GM10266 (cell line): Measurements from ENCODE around the gene ITM2C.
A peak's percentile ranks its signal among the peaks of the same experiment; 100 is the strongest.

Source experiments
- DNase-seq: peaks from one replicate; pipeline ENCODE4 v3.0.0; 2012; ENCODE audit errors: extremely low spot score
- CTCF ChIP-seq: IDR thresholded peaks from 2 replicates; pipeline ENCODE4 v1.5.1; 2012; ENCODE audit warnings: mild to moderate bottlenecking, low read depth; ENCODE audit not compliant: control insufficient read depth, insufficient read depth; ENCODE audit errors: missing control alignments

Gene ITM2C

GRCh38 chr2:230879271-230879882 is 14.6 kb downstream of the ITM2C start:
- no peak for TF ChIP-seq CTCF
- DNase-seq = no peak

- no peak for TF ChIP-seq CTCF
- no peak for DNase-seq
These were observed 15.1 kb downstream of the ITM2C start for GRCh38 chr2:230879891-230880290.

- no peak for TF ChIP-seq CTCF
- no peak for DNase-seq
These were observed 17.1 kb downstream of the ITM2C start for GRCh38 chr2:230881840-230882239.

- peak; percentile 52 for DNase-seq
- no peak for TF ChIP-seq CTCF
These were observed 20.9 kb downstream of the ITM2C start for GRCh38 chr2:230885463-230886130.

GRCh38 chr2:230886206-230886605 is 21.5 kb downstream of the ITM2C start:
- DNase-seq = no peak
- no peak for TF ChIP-seq CTCF

- no peak for TF ChIP-seq CTCF
- DNase-seq = no peak
These were observed 21.9 kb downstream of the ITM2C start for GRCh38 chr2:230886671-230887071.

GRCh38 chr2:230887342-230887741 is 22.6 kb downstream of the ITM2C start:
- no peak for TF ChIP-seq CTCF
- no peak for DNase-seq
